HG03103 (cell line): ENCODE data around the gene GSTO2.

Experiments used
- ATAC-seq: cut with Tn5 transposase; IDR thresholded peaks from one replicate; pipeline ENCODE4 v1.9.1; 2021; ENCODE audit warnings: low read depth; ENCODE audit not compliant: unreplicated experiment

Gene GSTO2

GRCh38 chr10:104253606-104254410 lies 15.2 kb upstream of the GSTO2 start:
- no peak for ATAC-seq

- ATAC-seq: peak; percentile 83
Observed at GRCh38 chr10:104254493-104255310, 14.3 kb upstream of the GSTO2 start, which contains the start of gene GSTO1. TSS of gene GSTO1 (plus strand) at chr10:104254892. CDS start at chr10:104254929, 37 bp downstream.

- ATAC-seq: no peak
Observed at GRCh38 chr10:104255311-104255981, 13.5 kb upstream of the GSTO2 start.

GRCh38 chr10:104256335-104256961 lies 12.5 kb upstream of the GSTO2 start:
- ATAC-seq: no peak

DNA sequence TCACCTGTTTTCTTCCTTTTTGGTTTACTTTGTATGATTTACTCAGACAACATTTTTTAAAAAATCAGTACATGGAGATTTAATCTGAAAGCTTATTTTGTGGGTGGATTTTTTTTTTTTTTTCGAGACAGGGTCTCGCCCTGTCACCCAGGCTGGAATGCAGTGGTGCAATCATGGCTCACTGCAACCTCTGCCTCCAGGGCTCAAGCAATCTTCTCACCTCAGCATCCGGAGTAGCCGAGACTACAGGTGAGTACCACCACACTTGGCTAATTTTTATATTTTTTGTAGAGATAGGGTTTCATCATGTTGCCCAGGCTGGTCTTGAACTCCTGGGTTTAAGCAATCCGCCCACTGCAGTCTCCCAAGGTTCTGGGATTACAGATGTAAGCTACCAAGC lies 11.7 kb upstream of the GSTO2 start:
- ATAC-seq: no peak

GRCh38 chr10:104258209-104258608 lies 10.8 kb upstream of the GSTO2 start:
- ATAC-seq: no peak

- ATAC-seq: no peak
Observed at GRCh38 chr10:104259456-104259855, 9.5 kb upstream of the GSTO2 start.

DNA sequence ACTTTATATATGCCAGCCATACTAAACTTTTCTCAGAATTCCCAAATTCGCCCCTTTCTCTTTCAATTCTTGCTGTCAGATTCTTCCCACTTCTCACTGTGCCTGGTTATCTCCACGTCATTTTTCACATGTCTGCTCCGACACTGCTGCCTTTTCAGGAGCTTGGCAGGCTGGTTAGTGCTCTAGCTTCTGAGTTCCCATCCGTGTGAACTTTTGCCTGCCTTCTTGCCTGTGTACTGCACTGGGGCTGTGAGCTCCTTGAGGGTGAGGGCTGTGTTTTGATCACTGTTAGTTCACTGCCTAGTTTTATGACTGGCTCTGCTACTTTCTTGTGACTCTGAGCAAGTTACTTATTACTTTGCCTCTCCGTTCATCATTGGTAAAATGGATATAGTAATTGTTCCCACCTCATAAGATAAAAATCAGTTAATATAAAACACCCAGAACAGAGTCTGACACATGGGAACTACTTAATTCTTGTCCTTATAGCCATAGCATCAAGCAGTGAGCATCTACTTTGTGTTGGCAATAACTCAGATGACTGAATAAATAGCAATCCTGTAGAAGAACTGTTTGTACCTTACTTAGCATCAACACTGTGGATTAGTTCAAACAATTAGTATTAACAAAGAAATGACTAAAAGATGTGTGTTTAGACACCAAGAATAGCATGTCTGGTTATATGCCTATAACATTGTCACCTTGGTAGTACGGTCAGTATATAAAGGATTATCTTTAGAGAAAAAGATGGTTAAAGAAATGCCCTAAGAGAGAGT lies 8.8 kb upstream of the GSTO2 start:
- ATAC-seq: no peak

DNA sequence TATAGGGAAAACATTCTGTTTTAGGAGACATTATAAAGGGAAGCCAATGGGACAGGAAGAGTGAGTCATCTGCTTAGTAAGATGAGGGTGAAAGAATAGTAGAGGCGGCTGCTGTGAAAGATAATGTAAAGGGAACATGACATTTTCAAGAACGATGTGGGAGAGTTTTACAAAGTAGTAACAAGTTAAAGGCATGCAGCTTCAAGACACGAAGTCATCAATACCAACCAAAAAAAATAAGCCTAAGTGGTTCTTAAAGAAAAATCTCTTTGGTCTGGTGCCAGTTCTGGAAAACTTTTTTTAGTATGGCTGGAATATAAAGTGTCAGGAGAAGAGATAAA lies 8.2 kb upstream of the GSTO2 start:
- ATAC-seq: no peak

DNA sequence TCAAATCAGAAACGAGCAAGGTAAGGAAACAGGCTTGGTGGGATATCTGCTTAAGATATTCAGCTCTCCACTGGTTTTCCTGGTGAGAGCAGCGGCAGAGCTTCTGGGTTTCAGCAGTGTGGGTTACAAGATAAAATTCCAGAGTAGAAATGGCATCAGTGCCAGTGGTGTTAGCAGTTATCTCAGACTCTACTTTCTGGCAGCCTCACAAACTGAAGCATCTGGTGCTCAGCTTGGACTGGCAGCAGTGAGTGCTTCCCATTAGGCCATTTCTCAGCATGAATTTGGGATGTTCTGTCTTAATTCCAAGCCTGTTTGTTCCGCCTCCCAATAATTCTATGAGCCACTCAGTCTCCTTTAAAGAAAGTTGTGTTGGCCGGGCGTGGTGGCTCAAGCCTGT lies 6.9 kb upstream of the GSTO2 start:
- ATAC-seq: no peak

DNA sequence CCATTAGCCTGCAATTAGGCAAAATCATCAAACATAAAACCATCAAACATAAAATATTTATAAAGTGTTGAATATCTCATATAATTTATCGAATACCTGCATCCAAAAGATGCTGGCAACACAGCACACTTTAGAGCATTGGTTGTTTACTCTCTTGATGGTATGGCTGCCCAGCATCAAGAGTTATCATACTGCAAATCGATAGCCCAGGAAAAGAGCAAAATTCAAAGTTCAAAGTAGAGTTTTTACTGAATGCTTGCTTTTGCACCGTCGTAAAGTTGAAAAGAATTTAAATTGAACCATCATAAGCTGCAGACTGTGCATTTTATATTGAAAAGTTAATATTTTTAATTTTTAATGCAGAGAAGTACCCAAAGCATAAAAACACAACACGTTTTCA lies 4.2 kb upstream of the GSTO2 start:
- ATAC-seq: no peak

GRCh38 chr10:104267721-104268404 lies 1.1 kb upstream of the GSTO2 start:
- no peak for ATAC-seq

DNA sequence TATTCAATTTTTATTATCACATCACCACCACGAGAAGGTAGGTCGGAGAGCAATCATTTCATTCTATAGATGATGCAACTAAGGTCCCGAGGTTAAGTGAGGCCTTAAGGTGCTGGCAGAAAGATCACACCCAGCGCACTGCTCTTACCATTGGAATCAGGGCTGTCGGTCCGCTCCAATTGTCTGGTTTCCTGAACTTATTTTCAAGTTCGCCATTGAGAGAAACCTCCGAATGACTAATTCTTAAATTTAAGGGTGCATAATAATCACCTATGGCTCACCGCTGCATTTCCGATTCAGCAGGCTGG lies 625 bp upstream of the GSTO2 start:
- ATAC-seq: no peak

GRCh38 chr10:104273286-104273685 lies 4.3 kb downstream of the GSTO2 start:
- no peak for ATAC-seq

DNA sequence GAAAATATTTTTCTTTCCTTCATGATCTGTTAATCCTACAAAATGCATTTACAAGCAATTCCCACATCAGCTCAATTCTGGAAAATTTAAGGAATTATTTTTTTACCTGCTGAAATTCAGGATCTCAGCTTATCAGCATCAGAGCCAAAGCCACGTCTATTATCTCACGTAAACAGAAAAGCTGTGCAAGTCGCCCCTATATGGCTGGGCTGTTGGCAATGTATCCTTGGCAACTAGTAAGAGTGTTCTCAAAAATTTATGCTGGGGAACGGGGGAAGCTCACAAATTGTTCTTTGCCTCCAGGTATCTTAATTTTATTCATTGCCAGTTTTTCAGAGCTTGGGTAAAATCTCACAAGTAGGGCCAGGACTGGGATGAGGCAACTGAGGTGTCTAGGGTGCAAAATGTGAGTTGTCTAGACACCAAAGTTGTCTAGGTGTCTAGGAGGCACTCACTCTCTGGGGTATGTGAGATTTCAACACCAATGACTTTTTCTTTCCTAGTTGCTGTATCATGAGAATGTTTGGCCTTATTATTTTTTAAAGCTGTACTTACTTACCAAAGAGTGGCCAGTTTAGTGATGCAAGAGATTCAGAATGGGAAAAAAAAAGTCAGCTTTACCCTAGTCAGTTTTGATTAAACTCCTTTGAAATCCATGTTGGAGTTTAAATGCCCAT lies 5.1 kb downstream of the GSTO2 start:
- no peak for ATAC-seq

DNA sequence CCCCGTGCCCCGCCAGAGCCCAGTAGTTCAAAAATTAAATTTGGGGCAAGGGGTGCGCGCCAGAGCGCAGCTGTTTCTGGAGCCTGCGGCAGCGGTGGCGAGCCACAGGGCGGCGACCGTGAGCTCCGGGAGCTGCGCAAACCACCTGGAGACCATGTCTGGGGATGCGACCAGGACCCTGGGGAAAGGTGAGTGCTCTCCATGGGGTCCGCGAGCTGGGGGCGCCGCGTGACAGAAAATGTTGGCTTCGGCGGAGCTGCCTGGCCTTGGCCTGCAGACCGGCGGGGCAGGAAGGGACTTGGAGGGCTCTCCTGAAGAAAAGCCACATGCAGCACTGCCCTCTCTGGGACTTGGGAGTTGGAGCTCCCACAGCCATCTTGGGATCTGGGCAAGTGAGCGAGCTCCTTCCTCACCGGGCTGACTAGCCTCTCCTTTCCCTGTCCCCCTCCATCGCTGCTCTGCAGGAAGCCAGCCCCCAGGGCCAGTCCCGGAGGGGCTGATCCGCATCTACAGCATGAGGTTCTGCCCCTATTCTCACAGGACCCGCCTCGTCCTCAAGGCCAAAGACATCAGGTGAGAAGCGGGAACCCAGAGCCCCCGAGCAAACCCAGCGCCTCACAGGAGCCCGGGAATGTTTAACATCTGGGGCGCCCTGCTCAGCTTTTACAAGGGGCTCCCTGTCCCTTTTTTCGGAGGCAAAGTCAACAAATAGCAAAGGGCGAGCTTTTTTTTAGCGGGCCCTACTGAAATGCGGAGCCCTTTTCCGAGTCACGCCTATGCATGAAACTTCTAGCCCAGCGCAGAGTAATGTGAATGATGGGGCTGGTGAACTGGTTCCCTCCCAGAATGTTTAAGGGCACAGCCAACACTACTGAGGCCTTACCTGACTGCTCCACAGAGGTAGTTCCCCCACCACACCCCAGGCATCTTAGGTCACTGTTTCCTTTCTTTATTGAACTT lies 6.1 kb downstream of the GSTO2 start:
- ATAC-seq: peak; percentile 75

GRCh38 chr10:104276192-104276591 lies 7.2 kb downstream of the GSTO2 start:
- no peak for ATAC-seq

DNA sequence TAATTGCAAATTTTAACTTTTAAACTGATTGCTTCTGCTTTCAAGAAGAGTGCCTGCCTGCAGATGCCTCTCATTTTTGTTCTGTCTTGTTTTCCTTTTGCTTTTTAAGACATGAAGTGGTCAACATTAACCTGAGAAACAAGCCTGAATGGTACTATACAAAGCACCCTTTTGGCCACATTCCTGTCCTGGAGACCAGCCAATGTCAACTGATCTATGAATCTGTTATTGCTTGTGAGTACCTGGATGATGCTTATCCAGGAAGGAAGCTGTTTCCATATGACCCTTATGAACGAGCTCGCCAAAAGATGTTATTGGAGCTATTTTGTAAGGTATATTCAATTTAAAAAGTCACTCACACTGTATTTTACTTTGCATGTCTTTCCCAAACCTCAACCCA lies 8.8 kb downstream of the GSTO2 start:
- no peak for ATAC-seq
